Common myeloid progenitor, CD34-positive (primary cell): ENCODE measurements around the gene SHC4.

Experiments
- CTCF ChIA-PET: fragments of 350-600 bp; sonication (Branson Sonifier 250); formaldehyde crosslinking; loops from one replicate; lab custom pipeline; 2021; ENCODE audit warnings: antibody characterized with exemption; lab: Charles Lee
- POLR2A ChIA-PET: fragments of 350-600 bp; sonication (Branson Sonifier 250); formaldehyde crosslinking; loops from one replicate; lab custom pipeline; 2021; ENCODE audit warnings: antibody characterized with exemption; lab: Charles Lee
- DNase-seq, 3 donors: peaks; one replicate each; pipeline versions ENCODE4 v3.0.0 to v3.0.0-alpha.2; 2013
- H3K27ac ChIP-seq, 2 experiments: 1 replicate in 1 of 2; 2 replicates in 1 of 2; pipeline ENCODE4 v1.7.0; 2013; ENCODE audit warnings: inconsistent platforms in 2 of 2, low read length in 2 of 2, mild to moderate bottlenecking in 2 of 2, low read depth in 1 of 2, moderate library complexity in 1 of 2; ENCODE audit not compliant: severe bottlenecking in 2 of 2, insufficient read depth in 1 of 2, poor library complexity in 1 of 2
- H3K27me3 ChIP-seq, 5 experiments: replicated peaks in 2 of 5; 1 replicate in 3 of 5; 2 replicates in 2 of 5; pipeline versions ENCODE4 v1.6.1 to v1.7.0; 2013; ENCODE audit warnings: low read length in 4 of 5, mild to moderate bottlenecking in 2 of 5, moderate library complexity in 2 of 5, inconsistent platforms in 1 of 5; ENCODE audit not compliant: insufficient read depth in 5 of 5, control insufficient read depth in 4 of 5
- H3K36me3 ChIP-seq, 4 experiments: 1 replicate in 2 of 4; 2 replicates in 2 of 4; pipeline versions ENCODE4 v1.6.1 to v1.7.0; 2013; ENCODE audit warnings: low read length in 3 of 4, control low read depth in 1 of 4, mild to moderate bottlenecking in 1 of 4; ENCODE audit not compliant: control insufficient read depth in 4 of 4, insufficient read depth in 4 of 4
- H3K4me1 ChIP-seq, 4 experiments: 1 replicate in 3 of 4; 2 replicates in 1 of 4; pipeline versions ENCODE4 v1.6.1 to v1.7.1; 2013; ENCODE audit warnings: low read length in 3 of 4, mild to moderate bottlenecking in 3 of 4, control low read depth in 1 of 4, inconsistent platforms in 1 of 4, moderate library complexity in 1 of 4; ENCODE audit not compliant: control insufficient read depth in 4 of 4, insufficient read depth in 4 of 4; ENCODE audit errors: control extremely low read depth in 1 of 4
- H3K4me3 ChIP-seq, 7 experiments: 1 replicate in 4 of 7; 2 replicates in 3 of 7; pipeline versions ENCODE4 v1.5.1 to v1.7.0; 2013; ENCODE audit warnings: mild to moderate bottlenecking in 7 of 7, low read length in 6 of 7, moderate library complexity in 6 of 7, inconsistent platforms in 2 of 7, low read depth in 2 of 7, control low read depth in 1 of 7; ENCODE audit not compliant: insufficient read depth in 4 of 7, control insufficient read depth in 1 of 7; ENCODE audit errors: extremely low read depth in 1 of 7
- H3K9me3 ChIP-seq, 5 experiments: 1 replicate in 4 of 5; 2 replicates in 1 of 5; pipeline versions ENCODE4 v1.6.1 to v1.7.1; 2013; ENCODE audit warnings: low read length in 4 of 5, mild to moderate bottlenecking in 2 of 5, inconsistent platforms in 1 of 5, low read depth in 1 of 5, moderate library complexity in 1 of 5; ENCODE audit not compliant: control insufficient read depth in 4 of 5, insufficient read depth in 2 of 5; ENCODE audit errors: control extremely low read depth in 1 of 5
- WGBS: methylation state at CpG from one replicate; pipeline ENCODE4 v1.1.5; 2013; ENCODE audit not compliant: insufficient coverage; 5-methylcytosine and 5-hydroxymethylcytosine counted together

Gene SHC4

DNA sequence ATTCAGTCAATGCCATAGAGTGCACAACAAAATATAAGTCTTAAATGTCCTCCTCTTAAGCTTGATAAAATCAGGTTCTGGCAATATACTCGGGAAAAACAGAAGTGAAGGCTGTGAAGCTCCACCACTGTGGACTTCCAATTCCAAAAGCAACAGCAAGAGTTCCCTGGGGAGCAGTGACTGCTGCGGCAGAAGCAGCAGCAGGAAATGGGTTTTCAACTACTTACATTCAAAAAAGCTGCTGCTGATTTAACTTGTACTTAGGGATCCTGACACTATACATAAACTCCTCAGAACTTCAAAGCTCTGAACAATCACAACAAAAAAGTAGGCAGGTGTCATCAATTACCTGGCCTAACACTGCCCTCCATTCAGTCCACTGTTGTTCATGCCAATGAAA lies 157.6 kb downstream of the SHC4 start:
- WGBS, result 35% methylated on average over 2 of the region's 2 CpGs
- H3K27ac ChIP-seq, result no peak overlapping the region
- peaks cover 0 to 18% (median 2%) of the 10 kb centered on the region in 4 experiments for H3K36me3 ChIP-seq
- no peaks in the 10 kb centered on the region for H3K27me3 ChIP-seq
- no peak overlapping the region for H3K4me3 ChIP-seq
- no peak for DNase-seq
- H3K9me3 ChIP-seq, result no peaks in the 10 kb centered on the region
- ChIA-PET CTCF (interaction anchor here (1.0 to 1.2 kb wide), 5 partner anchors 10 to 448 kb away, joined by 3 to 5 read pairs (median 3); no protein-coding TSS in a partner anchor), POLR2A (no interaction called here)
- H3K4me1 ChIP-seq, result peaks cover 6 to 18% (median 13%) of the 10 kb centered on the region in 4 experiments

GRCh38 chr15:48805591-48805990 lies 158.1 kb downstream of the SHC4 start:
- H3K9me3 ChIP-seq, result no peaks in the 10 kb centered on the region
- H3K27ac ChIP-seq, result no peak overlapping the region
- no peak for DNase-seq
- WGBS, result no CpG with 5 or more reads among the region's 2 CpGs
- no peak overlapping the region for H3K4me3 ChIP-seq
- peaks cover 6 to 20% (median 16%) of the 10 kb centered on the region in 4 experiments for H3K4me1 ChIP-seq
- H3K36me3 ChIP-seq, result peaks cover 0 to 18% (median 2%) of the 10 kb centered on the region in 4 experiments
- no peaks in the 10 kb centered on the region for H3K27me3 ChIP-seq
- CTCF ChIA-PET, result interaction anchor here (1.0 to 1.2 kb wide), 3 partner anchors 168 to 170 kb away, joined by 3 read pairs; no protein-coding TSS in a partner anchor
- POLR2A ChIA-PET, result no interaction called here

GRCh38 chr15:48803877-48804276 lies 159.8 kb downstream of the SHC4 start:
- CTCF ChIA-PET, result no interaction called here
- DNase-seq, result no peak
- 100% methylated on average over 1 of the region's 2 CpGs for WGBS

DNA sequence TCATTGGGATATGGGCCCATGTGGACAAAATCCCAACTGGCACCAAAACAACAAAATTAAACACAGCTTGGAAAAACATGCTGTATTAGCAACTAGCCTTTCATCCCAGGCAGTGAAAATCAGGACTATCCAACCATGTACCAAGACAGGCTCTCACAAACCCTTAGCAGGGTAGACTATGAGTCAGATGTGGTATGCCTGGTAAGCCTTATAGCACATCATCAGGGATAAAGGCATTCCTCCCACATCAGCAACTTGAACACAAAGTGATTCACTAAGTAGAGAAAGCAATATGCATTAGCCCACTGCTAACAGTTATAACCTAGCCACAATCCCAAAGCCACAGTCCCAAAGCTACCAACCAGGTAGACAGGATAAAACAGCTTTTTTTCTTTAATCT lies 160.9 kb downstream of the SHC4 start:
- H3K27me3 ChIP-seq, result no peaks in the 10 kb centered on the region
- no peak for DNase-seq
- H3K27ac ChIP-seq, result no peak overlapping the region
- no peaks in the 10 kb centered on the region for H3K9me3 ChIP-seq
- H3K36me3 ChIP-seq, result peaks cover 0 to 18% (median 2%) of the 10 kb centered on the region in 4 experiments
- H3K4me1 ChIP-seq, result peaks cover 0 to 10% (median 5%) of the 10 kb centered on the region in 4 experiments
- ChIA-PET POLR2A (no interaction called here), CTCF (interaction anchor here (0.7 to 2.7 kb wide), 3 partner anchors 11 to 39 kb away, joined by 4 to 12 read pairs (median 9); no protein-coding TSS in a partner anchor)
- no peak overlapping the region for H3K4me3 ChIP-seq

More at GRCh38 chr15:48803877-48804276, 159.8 kb downstream of the SHC4 start:
- no peaks in the 10 kb centered on the region for H3K9me3 ChIP-seq
- no peak overlapping the region for H3K4me3 ChIP-seq
- no peaks in the 10 kb centered on the region for H3K27me3 ChIP-seq
- POLR2A ChIA-PET, result no interaction called here
- H3K36me3 ChIP-seq, result peaks cover 0 to 18% (median 2%) of the 10 kb centered on the region in 4 experiments
- no peak overlapping the region for H3K27ac ChIP-seq
- peaks cover 0 to 10% (median 5%) of the 10 kb centered on the region in 4 experiments for H3K4me1 ChIP-seq

DNA sequence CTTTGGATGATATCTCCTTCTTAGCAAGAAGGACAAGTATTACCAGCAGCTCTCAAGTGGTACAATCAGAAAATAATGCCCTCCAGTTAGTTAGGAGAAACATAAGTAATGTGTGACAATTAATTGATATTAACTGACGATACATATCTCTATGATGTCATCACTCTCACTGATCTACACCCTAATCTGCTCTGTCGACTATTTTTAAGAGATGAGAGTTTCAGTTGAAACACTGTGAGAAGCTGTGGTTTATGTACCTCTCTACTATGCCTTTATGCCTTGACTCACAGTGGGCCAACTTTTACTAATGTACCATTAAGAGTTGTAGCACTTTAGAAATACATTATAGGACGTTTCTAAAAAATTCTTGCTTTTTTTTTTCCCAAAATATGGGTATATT lies 161.5 kb downstream of the SHC4 start:
- Histone ChIP-seq H3K9me3 (no peaks in the 10 kb centered on the region), H3K27ac (no peak overlapping the region), H3K36me3 (peaks cover 0 to 21% (median 2%) of the 10 kb centered on the region in 4 experiments), H3K27me3 (no peaks in the 10 kb centered on the region), H3K4me1 (peaks cover 4 to 16% (median 7%) of the 10 kb centered on the region in 4 experiments), H3K4me3 (no peak overlapping the region)
- WGBS, result no CpG with 5 or more reads among the region's 3 CpGs
- DNase-seq, result no peak
- ChIA-PET POLR2A (no interaction called here), CTCF (interaction anchor here (0.7 to 2.7 kb wide), 7 partner anchors 9 to 466 kb away, joined by 3 to 12 read pairs (median 4); partner anchors contain the start of gene CEP152)

DNA sequence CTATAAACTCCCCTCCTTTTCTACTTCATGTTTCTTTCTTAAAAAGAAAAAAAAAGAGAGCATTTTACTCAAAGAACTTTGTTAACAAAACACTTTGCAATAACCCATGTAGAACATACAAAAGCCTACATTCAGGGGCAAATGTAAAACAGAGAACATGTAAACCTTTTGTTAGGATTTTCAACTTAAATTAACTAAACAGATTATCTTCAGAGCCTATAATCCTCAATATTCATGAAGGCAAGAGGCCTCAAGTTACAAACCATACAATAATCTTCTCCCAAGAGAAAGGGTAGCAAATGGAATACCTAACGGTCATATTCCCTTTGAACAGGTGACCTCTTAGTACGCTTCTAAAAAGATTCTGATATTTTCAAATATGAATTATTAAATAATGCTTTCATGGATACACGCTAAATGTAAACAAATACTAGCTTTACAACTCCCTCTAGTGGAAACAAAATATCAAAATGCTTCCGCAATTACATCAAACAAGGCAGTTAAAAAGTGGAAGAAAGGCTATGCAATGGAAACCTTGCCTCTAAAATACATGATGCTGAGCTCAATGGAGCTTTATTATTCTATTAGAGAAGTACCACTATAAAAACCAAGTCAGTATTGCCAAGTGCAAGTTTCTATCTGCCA lies 162.8 kb downstream of the SHC4 start:
- Histone ChIP-seq H3K4me1 (peaks cover 5 to 22% (median 7%) of the 10 kb centered on the region in 4 experiments), H3K36me3 (peaks cover 0 to 29% (median 4%) of the 10 kb centered on the region in 4 experiments), H3K27ac (peak overlapping the region; percentile 69 to 84), H3K27me3 (no peaks in the 10 kb centered on the region), H3K9me3 (no peaks in the 10 kb centered on the region), H3K4me3 (peak overlapping the region in 2 of 7 experiments; percentile 33 to 52)
- DNase-seq, result peak; percentile 65 to 80 (median 76)
- ChIA-PET POLR2A (no interaction called here), CTCF (interaction anchor here (0.8 to 2.7 kb wide), 8 partner anchors 8 to 464 kb away, joined by 3 to 12 read pairs (median 5); partner anchors contain the start of gene CEP152)
- no CpG with 5 or more reads among the region's 4 CpGs for WGBS

DNA sequence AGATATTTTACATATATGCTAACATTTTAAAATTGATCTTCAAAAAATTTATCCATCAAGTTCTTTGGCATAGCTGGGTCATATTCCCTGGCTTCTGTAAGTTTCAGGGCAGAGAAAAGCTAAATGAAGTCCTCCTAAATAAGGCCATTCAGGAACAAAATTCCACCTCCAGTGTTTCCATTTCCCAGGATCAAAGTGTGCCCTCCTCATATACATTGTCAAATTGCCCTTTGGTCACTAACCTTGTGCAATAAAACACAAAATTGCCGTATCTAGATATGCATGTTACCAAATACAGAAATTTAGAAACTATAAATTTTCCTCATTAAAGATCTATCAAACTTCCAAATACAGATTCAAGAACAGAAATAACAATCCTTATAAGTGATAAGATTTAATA lies 163.5 kb downstream of the SHC4 start:
- no peak for DNase-seq
- CTCF ChIA-PET, result interaction anchor here (1.3 kb wide), 1 partner anchor 10 kb away, joined by 3 read pairs; no protein-coding TSS in a partner anchor
- H3K27ac ChIP-seq, result peak overlapping the region in 1 of 2 experiments; percentile 84
- H3K4me1 ChIP-seq, result peaks cover 5 to 22% (median 7%) of the 10 kb centered on the region in 4 experiments
- POLR2A ChIA-PET, result no interaction called here
- peaks cover 0 to 31% (median 5%) of the 10 kb centered on the region in 4 experiments for H3K36me3 ChIP-seq
- H3K9me3 ChIP-seq, result no peaks in the 10 kb centered on the region
- H3K4me3 ChIP-seq, result peak overlapping the region in 1 of 7 experiments; percentile 52
- 100% methylated on average over 1 of the region's 1 CpG for WGBS
- H3K27me3 ChIP-seq, result no peaks in the 10 kb centered on the region
